Tibial nerve (tissue), 4 donors: ENCODE results near the gene CXXC4. TPM values are rescaled to one million over a fixed set of nuclear protein-coding genes. Genes with fewer than 3 reads are reported as not detected.

Experiments used
- DNase-seq, 2 donors: peaks; one replicate each; pipeline ENCODE4 v3.0.0-alpha.2; 2019; ENCODE audit warnings: low spot score in 2 of 2
- H3K27ac ChIP-seq, 4 donors: fragments of 200-600 bp; sonication (generic) in 3 of 4; one replicate each; pipeline ENCODE4 v1.5.1; 2017 to 2019; ENCODE audit warnings: mild to moderate bottlenecking in 1 of 4
- H3K27me3 ChIP-seq, 2 donors: fragments of 200-600 bp; sonication (generic) in 1 of 2; one replicate each; pipeline versions ENCODE4 v1.5.1 to v1.6.0; 2017 to 2019
- H3K36me3 ChIP-seq, 3 donors: fragments of 200-600 bp; sonication (generic); one replicate each; pipeline ENCODE4 v1.5.1; 2018 to 2019
- H3K4me1 ChIP-seq, 4 donors: fragments of 200-600 bp; sonication (generic) in 3 of 4; one replicate each; pipeline ENCODE4 v1.5.1; 2017 to 2019
- H3K4me3 ChIP-seq, 4 donors: fragments of 200-600 bp; sonication (generic) in 3 of 4; one replicate each; pipeline ENCODE4 v1.5.1; 2017 to 2019; ENCODE audit warnings: mild to moderate bottlenecking in 1 of 4, moderate library complexity in 1 of 4
- H3K9me3 ChIP-seq, 4 donors: fragments of 200-600 bp; sonication (generic) in 3 of 4; one replicate each; pipeline ENCODE4 v1.5.1; 2017 to 2019
- EP300 ChIP-seq, 2 donors: sonication (generic); formaldehyde crosslinking; IDR thresholded peaks; one replicate each; pipeline ENCODE4 v1.6.1; 2017; ENCODE audit warnings: antibody characterized with exemption in 2 of 2, mild to moderate bottlenecking in 1 of 2
- POLR2A ChIP-seq, 2 donors: fragments of 450-650 bp; IDR thresholded peaks; one replicate each; pipeline ENCODE4 v1.6.1; 2017; ENCODE audit warnings: antibody characterized with exemption in 2 of 2, mild to moderate bottlenecking in 2 of 2, moderate library complexity in 2 of 2
- WGBS, 2 donors: methylation state at CpG; one replicate each; pipeline ENCODE4 v1.1.5; 2018; 5-methylcytosine and 5-hydroxymethylcytosine counted together
- total RNA-seq, 4 donors: library from RNA; depleted of rRNA; stranded (reverse); fragments of >200 nt; gene quantifications; one replicate each; pipeline ENCODE4 v1.1.0, GENCODE V29; 2016
- TF ChIP-seq, protein P1 (sequence below), 5 experiments: fragments of 200-600 bp in 3 of 5; fragments of 450-650 bp in 2 of 5; sonication (generic) in 3 of 5; IDR thresholded peaks; one replicate each; pipeline ENCODE4 v1.5.1; 2016 to 2019; ENCODE audit warnings: antibody characterized with exemption in 5 of 5, mild to moderate bottlenecking in 3 of 5, moderate library complexity in 2 of 5

The CXXC4 gene
- 1 to 10 TPM; 2.5 to 4.2 (median 3.1) TPM for total RNA-seq

DNA sequence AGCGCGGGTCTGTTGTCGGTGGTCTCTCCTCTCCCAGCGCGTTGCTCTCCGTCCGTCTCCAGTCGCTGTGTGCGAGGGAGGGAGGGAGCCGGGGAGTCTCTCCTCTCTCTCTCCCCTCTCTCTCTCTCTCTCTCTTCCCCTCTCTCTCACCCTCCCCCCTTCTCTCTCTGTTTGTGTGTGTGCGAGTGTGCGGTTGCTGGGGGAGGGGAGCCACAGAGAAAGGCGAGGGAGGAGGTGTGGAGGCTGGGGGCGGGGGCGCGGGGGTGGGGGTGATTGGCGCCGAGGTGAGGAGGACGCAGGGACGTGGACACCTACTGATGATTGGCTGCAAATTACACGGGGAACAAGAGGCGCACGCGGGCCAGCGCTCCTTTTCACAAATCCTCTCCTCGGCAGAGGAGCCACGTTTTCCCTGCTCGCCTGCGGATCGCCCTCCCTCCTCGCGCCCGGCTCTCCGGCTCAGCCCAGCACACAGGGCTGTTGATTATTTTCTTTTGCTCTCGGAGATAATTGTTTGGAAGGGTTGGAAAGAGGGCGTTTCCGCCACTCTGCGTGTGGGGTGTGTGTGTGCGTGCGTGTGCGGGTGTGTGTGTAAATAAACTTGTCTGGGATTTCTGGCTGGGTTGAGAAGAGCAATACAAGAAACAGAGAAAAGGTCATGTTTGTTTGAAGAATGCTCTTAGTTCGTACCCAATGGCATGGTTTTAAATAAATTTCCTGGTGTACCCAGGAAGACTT is at the start of gene CXXC4:
Gene CXXC4 (minus strand): TSS at position 73 of the 738 bp plus-strand sequence. CDS start 3,092 bp downstream, outside the sequence.
- Histone ChIP-seq H3K9me3 (no peaks in the 10 kb centered on the region), H3K27me3 (no peaks in the 10 kb centered on the region), H3K4me3 (peak within 1 kb of the TSS; percentile 31 to 64 (median 50)), H3K36me3 (no peaks in the 10 kb centered on the region), H3K4me1 (peaks cover 0 to 39% (median 3%) of the 10 kb centered on the region in 4 donors), H3K27ac (peak within 1 kb of the TSS in 3 of 4 donors; percentile 21 to 84 (median 64))
- TF ChIP-seq EP300 (IDR thresholded peaks at IDR 0.05): peak in 1 of 2 donors; percentile 33
- TF ChIP-seq, protein P1, sequence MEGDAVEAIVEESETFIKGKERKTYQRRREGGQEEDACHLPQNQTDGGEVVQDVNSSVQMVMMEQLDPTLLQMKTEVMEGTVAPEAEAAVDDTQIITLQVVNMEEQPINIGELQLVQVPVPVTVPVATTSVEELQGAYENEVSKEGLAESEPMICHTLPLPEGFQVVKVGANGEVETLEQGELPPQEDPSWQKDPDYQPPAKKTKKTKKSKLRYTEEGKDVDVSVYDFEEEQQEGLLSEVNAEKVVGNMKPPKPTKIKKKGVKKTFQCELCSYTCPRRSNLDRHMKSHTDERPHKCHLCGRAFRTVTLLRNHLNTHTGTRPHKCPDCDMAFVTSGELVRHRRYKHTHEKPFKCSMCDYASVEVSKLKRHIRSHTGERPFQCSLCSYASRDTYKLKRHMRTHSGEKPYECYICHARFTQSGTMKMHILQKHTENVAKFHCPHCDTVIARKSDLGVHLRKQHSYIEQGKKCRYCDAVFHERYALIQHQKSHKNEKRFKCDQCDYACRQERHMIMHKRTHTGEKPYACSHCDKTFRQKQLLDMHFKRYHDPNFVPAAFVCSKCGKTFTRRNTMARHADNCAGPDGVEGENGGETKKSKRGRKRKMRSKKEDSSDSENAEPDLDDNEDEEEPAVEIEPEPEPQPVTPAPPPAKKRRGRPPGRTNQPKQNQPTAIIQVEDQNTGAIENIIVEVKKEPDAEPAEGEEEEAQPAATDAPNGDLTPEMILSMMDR (IDR thresholded peaks at IDR 0.05): no peak
- TF ChIP-seq POLR2A (IDR thresholded peaks at IDR 0.05): no peak
- WGBS, 2 donors: 0 to 1% methylated on average over 42 of the region's 42 CpGs
- peak; percentile 39 to 44 for DNase-seq

- H3K36me3 ChIP-seq: no peaks in the 10 kb centered on the region
- H3K4me3 ChIP-seq: no peak overlapping the region
- no peaks in the 10 kb centered on the region for H3K9me3 ChIP-seq
- DNase-seq: no peak
- H3K27me3 ChIP-seq: no peaks in the 10 kb centered on the region
- WGBS, 2 donors: 74 to 81% methylated on average over 1 of the region's 1 CpG
- H3K27ac ChIP-seq: no peak overlapping the region
- H3K4me1 ChIP-seq: no peaks in the 10 kb centered on the region
- TF ChIP-seq EP300 (IDR thresholded peaks at IDR 0.05) (no peak), POLR2A (IDR thresholded peaks at IDR 0.05) (no peak)
- TF ChIP-seq, protein P1 (IDR thresholded peaks at IDR 0.05): no peak
Measured at GRCh38 chr4:104533156-104533555, 38.5 kb upstream of the CXXC4 start.

DNA sequence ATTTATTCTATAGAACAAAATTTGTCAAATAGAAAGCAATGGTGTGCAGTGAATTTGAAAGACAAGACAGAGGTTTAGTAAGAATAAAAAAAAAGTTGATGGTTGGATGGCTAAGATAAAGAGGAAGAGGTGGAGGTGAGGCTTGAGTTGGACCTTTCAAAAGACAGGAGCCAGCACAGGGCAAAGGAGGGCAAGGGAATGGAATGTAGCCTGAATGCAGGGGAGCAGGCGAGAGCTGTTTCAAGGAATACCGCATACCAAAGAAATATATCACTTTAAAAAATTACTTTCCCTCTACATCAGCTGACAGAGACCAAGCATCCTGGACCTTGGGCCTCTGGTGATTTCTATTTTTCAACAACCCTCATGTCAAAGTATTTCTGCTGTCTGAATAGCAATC is 38.0 kb upstream of the CXXC4 start:
- H3K9me3 ChIP-seq: no peaks in the 10 kb centered on the region
- no peaks in the 10 kb centered on the region for H3K27me3 ChIP-seq
- H3K27ac ChIP-seq: no peak overlapping the region
- TF ChIP-seq POLR2A (IDR thresholded peaks at IDR 0.05) (no peak), EP300 (IDR thresholded peaks at IDR 0.05) (no peak)
- TF ChIP-seq, protein P1 (IDR thresholded peaks at IDR 0.05): no peak
- H3K4me3 ChIP-seq: no peak overlapping the region
- H3K4me1 ChIP-seq: no peaks in the 10 kb centered on the region
- no peak for DNase-seq
- 87 to 88% methylated on average over 2 of the region's 2 CpGs for WGBS, 2 donors
- no peaks in the 10 kb centered on the region for H3K36me3 ChIP-seq

GRCh38 chr4:104531390-104531789 is 36.7 kb upstream of the CXXC4 start:
- 9 to 16% methylated on average over 1 of the region's 1 CpG for WGBS, 2 donors

DNA sequence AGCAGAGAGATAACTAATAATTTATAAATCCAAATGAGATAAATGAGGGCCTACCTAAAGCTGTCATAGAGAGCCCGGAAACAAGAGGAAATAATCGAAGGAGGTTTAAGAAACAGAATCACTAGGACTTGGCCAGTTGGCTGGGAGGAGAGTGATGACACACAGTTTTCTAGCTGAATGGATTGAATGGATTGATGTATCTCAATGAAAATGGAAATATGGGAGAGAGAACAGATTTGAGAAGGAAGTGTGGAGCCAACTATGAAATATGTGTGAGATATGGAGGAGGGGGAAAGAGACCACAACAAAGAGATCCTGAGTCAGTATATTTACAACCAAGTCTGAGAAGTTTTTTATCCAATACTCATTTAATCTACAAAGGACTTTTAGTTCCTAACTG is 35.7 kb upstream of the CXXC4 start:
- Histone ChIP-seq H3K9me3 (no peaks in the 10 kb centered on the region), H3K4me1 (no peaks in the 10 kb centered on the region), H3K27ac (no peak overlapping the region), H3K36me3 (no peaks in the 10 kb centered on the region), H3K4me3 (no peak overlapping the region), H3K27me3 (no peaks in the 10 kb centered on the region)
- no peak for TF ChIP-seq POLR2A (IDR thresholded peaks at IDR 0.05)
- TF ChIP-seq, protein P1 (IDR thresholded peaks at IDR 0.05): no peak
- TF ChIP-seq EP300 (IDR thresholded peaks at IDR 0.05): no peak
- DNase-seq: no peak
- WGBS, 2 donors: 94 to 95% methylated on average over 2 of the region's 2 CpGs

More at GRCh38 chr4:104531390-104531789, 36.7 kb upstream of the CXXC4 start:
- TF ChIP-seq POLR2A (IDR thresholded peaks at IDR 0.05): no peak
- TF ChIP-seq, protein P1 (IDR thresholded peaks at IDR 0.05): peak in 2 of 5 experiments; percentile 12 to 19
- no peak for DNase-seq
- no peaks in the 10 kb centered on the region for H3K9me3 ChIP-seq
- H3K27me3 ChIP-seq: no peaks in the 10 kb centered on the region
- H3K27ac ChIP-seq: no peak overlapping the region
- H3K4me1 ChIP-seq: no peaks in the 10 kb centered on the region
- H3K36me3 ChIP-seq: no peaks in the 10 kb centered on the region
- H3K4me3 ChIP-seq: no peak overlapping the region
